Uterus (tissue), 2 donors: ENCODE measurements around the gene RAE1.

Experiments
- CTCF ChIP-seq, 4 experiments: fragments of 200-600 bp in 2 of 4; fragments of 450-650 bp in 2 of 4; sonication (generic) in 2 of 4; IDR thresholded peaks; one replicate each; pipeline ENCODE4 v1.5.1; 2016 to 2019; ENCODE audit warnings: antibody characterized with exemption in 4 of 4, mild to moderate bottlenecking in 2 of 4, moderate library complexity in 1 of 4
- POLR2A ChIP-seq, 2 donors: fragments of 450-650 bp; IDR thresholded peaks; one replicate each; pipeline ENCODE4 v1.6.1; 2016; ENCODE audit warnings: antibody characterized with exemption in 2 of 2, mild to moderate bottlenecking in 1 of 2, moderate library complexity in 1 of 2

- TF ChIP-seq CTCF (IDR thresholded peaks at IDR 0.05) (no peak), POLR2A (IDR thresholded peaks at IDR 0.05) (no peak)
Observed at GRCh38 chr20:57399587-57400155, 48.6 kb downstream of the RAE1 start.
